HFFc6 (cell line): ENCODE results near the gene ZNF358. TPM values are rescaled to one million over a fixed set of nuclear protein-coding genes. Genes with fewer than 3 reads are reported as not detected.
A peak's percentile ranks its signal among the peaks of the same experiment; 100 is the strongest.

Experiments
- DNase-seq: peaks from one replicate; pipeline ENCODE4 v3.0.0-alpha.2; 2018
- H3K27ac Mint-ChIP-seq: 2 replicates; pipeline ENCODE4 v1.8.0; 2020; ENCODE audit warnings: mild to moderate bottlenecking, mixed read lengths
- H3K27me3 Mint-ChIP-seq: 2 replicates; pipeline ENCODE4 v1.8.0; 2021; ENCODE audit warnings: mild to moderate bottlenecking, moderate library complexity, mixed read lengths; ENCODE audit not compliant: insufficient read depth
- H3K36me3 Mint-ChIP-seq: 2 replicates; pipeline ENCODE4 v1.8.0; 2021; ENCODE audit warnings: low read depth, mixed read lengths
- H3K4me1 Mint-ChIP-seq: 2 replicates; pipeline ENCODE4 v1.8.0; 2020; ENCODE audit warnings: low read depth, mixed read lengths
- H3K4me3 Mint-ChIP-seq: 2 replicates; pipeline ENCODE4 v1.8.0; 2020; ENCODE audit warnings: mild to moderate bottlenecking, moderate library complexity, mixed read lengths
- H3K9me3 Mint-ChIP-seq: 2 replicates; pipeline ENCODE4 v1.8.0; 2020; ENCODE audit warnings: mild to moderate bottlenecking, mixed read lengths
- long read RNA-seq: library from polyadenylated mRNA; unstranded; transcript quantifications from one replicate; pipeline ENCODE4 v2.0.0, GENCODE V29; 2019
- total RNA-seq, 6 experiments: library from RNA; stranded (reverse); fragmentation: NEBNext Ultra II Directional; extraction: Animal tissue kit (Norgen Biotek cat#: 25700); gene quantifications; 2 replicates in 1 of 6; 3 replicates in 5 of 6; pipeline ENCODE4 v1.2.3, GENCODE V29; 2021
- TF ChIP-seq, protein P1 (sequence below): fragments of 200-600 bp; sonication (generic); IDR thresholded peaks from 2 replicates; pipeline ENCODE4 v1.5.0; 2021; ENCODE audit warnings: antibody characterized with exemption, mild to moderate bottlenecking

The ZNF358 gene
- 10 to 100 TPM; 30.0 to 41.1 (median 35.8) TPM for total RNA-seq
- long read RNA-seq, partial matches to known transcripts, result 0 of 2 reads
- long read RNA-seq, other reads (novel, unspliced or antisense), result 2 of 2 reads

DNA sequence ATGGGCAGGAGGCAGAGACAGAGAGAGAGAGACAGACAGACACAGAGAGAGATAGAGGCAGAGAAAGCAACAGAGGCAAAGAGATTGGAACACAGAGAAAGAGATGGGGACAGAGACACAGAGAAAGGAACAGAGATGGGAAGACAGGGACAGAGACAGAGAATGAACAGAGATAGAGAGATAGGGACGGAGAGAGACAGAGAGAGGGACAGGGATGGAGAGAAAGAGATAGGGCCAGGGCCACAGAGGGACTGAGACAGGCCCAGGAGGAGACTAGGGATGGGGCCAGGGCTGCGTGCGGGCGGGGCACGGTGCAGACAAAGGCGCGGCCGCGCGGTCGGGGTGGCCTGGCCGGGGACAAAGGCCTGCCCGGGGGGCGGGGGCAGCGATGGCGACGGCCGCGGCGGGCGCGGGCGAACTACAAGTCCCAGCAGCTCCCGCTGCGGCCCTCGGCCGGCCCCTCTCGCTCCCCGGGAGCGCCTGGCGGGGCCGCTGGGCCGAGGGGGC lies at the start of gene ZNF358:
Gene ZNF358, plus strand, starts transcription at position 459 of the 507 bp plus-strand sequence. CDS start 3,140 bp downstream, outside the sequence.
- H3K27ac Mint-ChIP-seq, result peak within 1 kb of the TSS; percentile 90
- H3K4me3 Mint-ChIP-seq, result peak within 1 kb of the TSS; percentile 90
- H3K9me3 Mint-ChIP-seq, result no peaks in the 10 kb centered on the region
- peaks cover 1% of the 10 kb centered on the region; the same call in 1 of the 2 replicates for H3K27me3 Mint-ChIP-seq
- DNase-seq, result no peak
- peaks cover 41% of the 10 kb centered on the region for H3K4me1 Mint-ChIP-seq
- TF ChIP-seq, protein P1, sequence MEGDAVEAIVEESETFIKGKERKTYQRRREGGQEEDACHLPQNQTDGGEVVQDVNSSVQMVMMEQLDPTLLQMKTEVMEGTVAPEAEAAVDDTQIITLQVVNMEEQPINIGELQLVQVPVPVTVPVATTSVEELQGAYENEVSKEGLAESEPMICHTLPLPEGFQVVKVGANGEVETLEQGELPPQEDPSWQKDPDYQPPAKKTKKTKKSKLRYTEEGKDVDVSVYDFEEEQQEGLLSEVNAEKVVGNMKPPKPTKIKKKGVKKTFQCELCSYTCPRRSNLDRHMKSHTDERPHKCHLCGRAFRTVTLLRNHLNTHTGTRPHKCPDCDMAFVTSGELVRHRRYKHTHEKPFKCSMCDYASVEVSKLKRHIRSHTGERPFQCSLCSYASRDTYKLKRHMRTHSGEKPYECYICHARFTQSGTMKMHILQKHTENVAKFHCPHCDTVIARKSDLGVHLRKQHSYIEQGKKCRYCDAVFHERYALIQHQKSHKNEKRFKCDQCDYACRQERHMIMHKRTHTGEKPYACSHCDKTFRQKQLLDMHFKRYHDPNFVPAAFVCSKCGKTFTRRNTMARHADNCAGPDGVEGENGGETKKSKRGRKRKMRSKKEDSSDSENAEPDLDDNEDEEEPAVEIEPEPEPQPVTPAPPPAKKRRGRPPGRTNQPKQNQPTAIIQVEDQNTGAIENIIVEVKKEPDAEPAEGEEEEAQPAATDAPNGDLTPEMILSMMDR, result no peak
- peaks cover 5% of the 10 kb centered on the region; the same call in 1 of the 2 replicates for H3K36me3 Mint-ChIP-seq

DNA sequence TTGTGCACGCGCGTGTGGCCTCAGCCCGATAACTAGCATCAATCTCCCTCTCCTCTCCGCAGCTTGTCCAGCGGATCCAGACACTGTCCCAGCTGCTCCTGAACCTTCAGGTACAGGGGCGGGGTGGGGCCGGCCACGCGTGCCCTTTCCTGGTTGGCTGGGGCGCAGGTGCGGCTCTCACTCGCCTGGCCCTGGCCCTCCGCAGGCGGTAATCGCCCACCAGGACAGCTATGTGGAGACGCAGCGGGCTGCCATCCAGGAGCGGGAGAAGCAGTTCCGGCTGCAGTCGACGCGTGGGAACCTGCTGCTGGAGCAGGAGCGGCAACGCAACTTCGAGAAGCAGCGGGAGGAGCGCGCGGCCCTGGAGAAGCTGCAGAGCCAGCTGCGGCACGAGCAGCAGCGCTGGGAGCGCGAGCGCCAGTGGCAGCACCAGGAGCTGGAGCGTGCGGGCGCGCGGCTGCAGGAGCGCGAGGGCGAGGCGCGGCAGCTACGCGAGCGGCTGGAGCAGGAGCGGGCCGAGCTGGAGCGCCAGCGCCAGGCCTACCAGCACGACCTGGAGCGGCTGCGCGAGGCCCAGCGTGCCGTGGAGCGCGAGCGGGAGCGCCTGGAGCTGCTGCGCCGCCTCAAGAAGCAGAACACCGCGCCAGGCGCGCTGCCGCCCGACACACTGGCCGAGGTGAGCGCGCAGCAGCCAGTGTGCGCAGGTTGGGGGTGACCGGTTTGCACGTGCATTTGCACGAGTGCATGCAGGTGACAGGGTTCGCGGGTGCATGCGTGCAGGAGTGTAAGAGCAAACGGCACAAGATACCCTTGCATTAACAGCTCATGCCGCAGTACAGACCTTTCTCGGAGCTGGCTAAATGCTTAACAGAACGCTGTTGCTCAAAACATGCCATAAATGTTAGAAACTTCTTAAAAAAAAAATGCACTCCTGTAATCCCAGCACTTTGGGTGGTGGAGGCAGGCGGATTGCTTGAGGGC lies 48.6 kb upstream of the ZNF358 start:
- TF ChIP-seq, protein P1, result no peak
- no peaks in the 10 kb centered on the region for H3K36me3 Mint-ChIP-seq

DNA sequence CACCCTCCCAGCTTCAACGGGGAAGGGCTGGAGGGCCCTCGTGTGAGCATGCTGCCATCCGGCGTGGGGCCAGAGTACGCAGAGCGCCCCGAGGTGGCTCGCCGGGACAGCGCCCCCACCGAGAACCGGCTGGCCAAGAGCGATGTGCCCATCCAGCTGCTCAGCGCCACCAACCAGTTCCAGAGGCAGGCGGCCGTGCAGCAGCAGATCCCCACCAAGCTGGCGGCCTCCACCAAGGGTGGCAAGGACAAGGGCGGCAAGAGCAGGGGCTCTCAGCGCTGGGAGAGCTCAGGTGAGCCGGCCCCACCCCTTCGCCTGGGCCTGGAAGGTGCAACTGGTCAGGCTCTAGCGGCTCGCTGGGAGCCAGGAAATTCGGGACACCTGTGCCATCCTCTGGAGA lies 47.1 kb upstream of the ZNF358 start:
- no peak overlapping the region for H3K27ac Mint-ChIP-seq
- H3K27me3 Mint-ChIP-seq, result no peaks in the 10 kb centered on the region
- H3K9me3 Mint-ChIP-seq, result no peaks in the 10 kb centered on the region
- no peaks in the 10 kb centered on the region for H3K4me1 Mint-ChIP-seq
- TF ChIP-seq, protein P1, result no peak
- H3K36me3 Mint-ChIP-seq, result no peaks in the 10 kb centered on the region
- no peak overlapping the region for H3K4me3 Mint-ChIP-seq
- no peak for DNase-seq

More for the DNA sequence above, 48.6 kb upstream of the ZNF358 start:
- Mint-ChIP-seq H3K9me3 (no peaks in the 10 kb centered on the region), H3K4me1 (no peaks in the 10 kb centered on the region), H3K27me3 (no peaks in the 10 kb centered on the region; the same call in 1 of the 2 replicates), H3K4me3 (no peak overlapping the region), H3K27ac (no peak overlapping the region)
- DNase-seq, result no peak

DNA sequence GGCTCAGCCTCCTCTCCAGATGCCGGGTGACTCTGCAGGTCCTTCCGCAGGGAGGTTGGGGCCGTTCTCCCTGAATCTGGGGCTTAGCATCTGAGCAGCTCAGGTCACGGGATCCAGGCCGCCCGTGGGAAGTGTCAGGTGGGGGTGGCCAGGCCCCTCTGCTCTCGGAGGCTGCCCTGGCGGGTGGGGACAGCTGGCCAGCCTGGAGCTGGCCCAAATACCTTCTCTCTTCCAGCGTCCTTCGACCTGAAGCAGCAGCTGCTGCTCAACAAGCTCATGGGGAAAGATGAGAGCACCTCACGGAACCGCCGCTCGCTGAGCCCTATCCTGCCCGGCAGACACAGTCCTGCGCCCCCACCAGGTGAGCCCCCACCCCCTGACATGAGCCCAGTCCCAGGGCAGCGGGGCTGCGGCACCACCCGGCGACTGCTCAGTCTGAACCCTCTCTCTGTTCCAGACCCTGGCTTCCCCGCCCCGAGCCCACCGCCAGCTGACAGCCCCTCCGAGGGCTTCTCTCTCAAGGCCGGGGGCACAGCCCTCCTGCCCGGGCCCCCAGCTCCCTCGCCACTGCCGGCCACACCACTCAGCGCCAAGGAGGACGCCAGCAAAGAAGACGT lies 46.1 kb upstream of the ZNF358 start:
- no peaks in the 10 kb centered on the region for H3K36me3 Mint-ChIP-seq
- H3K27me3 Mint-ChIP-seq, result no peaks in the 10 kb centered on the region
- no peak for DNase-seq
- H3K4me1 Mint-ChIP-seq, result no peaks in the 10 kb centered on the region
- no peaks in the 10 kb centered on the region for H3K9me3 Mint-ChIP-seq
- no peak overlapping the region for H3K27ac Mint-ChIP-seq
- TF ChIP-seq, protein P1, result no peak
- H3K4me3 Mint-ChIP-seq, result no peak overlapping the region

DNA sequence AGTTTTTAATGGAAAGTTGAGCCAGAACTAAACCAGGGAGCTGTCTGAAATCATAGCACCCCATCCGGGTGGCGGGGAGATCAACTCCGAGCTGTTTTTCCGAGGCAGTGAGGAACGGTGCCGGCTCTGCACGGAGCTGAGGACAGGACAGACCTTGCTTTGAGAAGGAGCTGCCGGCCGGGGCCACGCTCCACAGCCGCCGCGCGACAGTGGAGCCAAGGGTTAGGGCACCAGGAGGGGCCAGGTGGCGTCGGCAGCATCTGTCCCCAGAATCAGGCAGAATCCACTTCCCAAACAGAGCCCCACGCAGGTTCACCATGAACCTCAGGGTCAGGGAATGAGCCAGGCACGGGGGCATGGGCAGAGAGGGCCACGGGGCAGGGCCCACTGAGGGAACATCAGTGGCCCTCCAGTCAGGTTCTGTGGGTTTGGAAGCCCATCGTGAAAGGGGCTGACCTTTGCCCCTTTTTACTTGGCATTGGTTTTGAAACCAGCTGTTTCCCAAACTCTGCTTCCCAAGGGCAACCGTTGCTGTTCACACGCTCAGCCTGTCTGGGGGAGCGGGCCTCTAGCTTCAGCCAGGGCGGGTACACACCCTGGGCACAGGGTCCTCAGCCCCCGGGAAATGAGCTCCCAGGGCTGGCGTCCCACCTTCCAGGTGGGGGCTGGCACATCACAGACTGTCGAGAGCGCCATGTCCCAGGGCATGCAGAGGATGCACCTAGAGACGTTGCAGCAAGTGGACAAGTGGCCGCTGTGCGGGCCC lies 45.2 kb upstream of the ZNF358 start:
- DNase-seq, result no peak
- TF ChIP-seq, protein P1, result no peak
- no peaks in the 10 kb centered on the region for H3K4me1 Mint-ChIP-seq

More for the DNA sequence above, 45.2 kb upstream of the ZNF358 start:
- Mint-ChIP-seq H3K27me3 (no peaks in the 10 kb centered on the region), H3K36me3 (no peaks in the 10 kb centered on the region), H3K4me3 (no peak overlapping the region), H3K9me3 (no peaks in the 10 kb centered on the region), H3K27ac (no peak overlapping the region)
